GM21723 (cell line): ENCODE data around the gene NOC3L.
A peak's percentile ranks its signal among the peaks of the same experiment; 100 is the strongest.
"Not testable (repeated sequence)": the region's sequence is repeated elsewhere in the genome, so short reads cannot be mapped to it uniquely, and the experiment has no call there.

Source experiments
- ATAC-seq: cut with Tn5 transposase; IDR thresholded peaks from one replicate; pipeline ENCODE4 v1.9.1; 2021; ENCODE audit warnings: mild to moderate bottlenecking, moderate library complexity; ENCODE audit not compliant: unreplicated experiment

NOC3L gene

GRCh38 chr10:94362360-94363250 lies at the start of gene NOC3L:
Gene NOC3L (minus strand): TSS chr10:94362939. CDS start chr10:94362838, 101 bp downstream.
- ATAC-seq = peak; percentile 100

- no peak for ATAC-seq
Measured at GRCh38 chr10:94412449-94412848, 49.7 kb upstream of the NOC3L start.

GRCh38 chr10:94411304-94411703 lies 48.6 kb upstream of the NOC3L start:
- no peak for ATAC-seq

- ATAC-seq = no peak
Measured at GRCh38 chr10:94409021-94409657, 46.4 kb upstream of the NOC3L start.

GRCh38 chr10:94407668-94408067 lies 44.9 kb upstream of the NOC3L start:
- no peak for ATAC-seq

- no peak for ATAC-seq
Measured at GRCh38 chr10:94405406-94405805, 42.7 kb upstream of the NOC3L start.

- ATAC-seq = peak; percentile 72
Measured at GRCh38 chr10:94403380-94404213, 40.9 kb upstream of the NOC3L start.

GRCh38 chr10:94402843-94403379 lies 40.2 kb upstream of the NOC3L start:
- ATAC-seq = peak; percentile 39

- ATAC-seq = peak; percentile 60
Measured at GRCh38 chr10:94402204-94402842, 39.6 kb upstream of the NOC3L start, which contains the start of gene TBC1D12. Gene TBC1D12 (plus strand): TSS chr10:94402541. CDS start chr10:94402614, 73 bp downstream.

- ATAC-seq = no peak
Measured at GRCh38 chr10:94398762-94399161, 36.0 kb upstream of the NOC3L start.

- ATAC-seq = no peak
Measured at GRCh38 chr10:94397549-94398370, 35.0 kb upstream of the NOC3L start.

- ATAC-seq = not testable (repeated sequence)
Measured at GRCh38 chr10:94392117-94392516, 29.4 kb upstream of the NOC3L start.

GRCh38 chr10:94385733-94386132 lies 23.0 kb upstream of the NOC3L start:
- not testable (repeated sequence) for ATAC-seq

GRCh38 chr10:94383530-94383929 lies 20.8 kb upstream of the NOC3L start:
- ATAC-seq = no peak

GRCh38 chr10:94376865-94377264 lies 14.1 kb upstream of the NOC3L start:
- no peak for ATAC-seq

- ATAC-seq = no peak
Measured at GRCh38 chr10:94375374-94375773, 12.6 kb upstream of the NOC3L start.

GRCh38 chr10:94370501-94370900 lies 7.8 kb upstream of the NOC3L start:
- no peak for ATAC-seq

- no peak for ATAC-seq
Measured at GRCh38 chr10:94366382-94366781, 3.6 kb upstream of the NOC3L start.

- ATAC-seq = no peak
Measured at GRCh38 chr10:94364482-94364881, 1.7 kb upstream of the NOC3L start.

- no peak for ATAC-seq
Measured at GRCh38 chr10:94363251-94363565, 469 bp upstream of the NOC3L start.
